GM12874 (cell line): Measurements from ENCODE around the gene DOCK2.

Source experiments
- CTCF ChIP-seq: IDR thresholded peaks from 2 replicates; pipeline ENCODE4 v1.5.1; 2011; ENCODE audit warnings: low read depth, mild to moderate bottlenecking, control low read depth, low read length, moderate library complexity; ENCODE audit not compliant: insufficient read depth

Gene DOCK2

GRCh38 chr5:170109059-170110031 is 472.3 kb downstream of the DOCK2 start:
- no peak for TF ChIP-seq CTCF

GRCh38 chr5:170110403-170111087 is 473.5 kb downstream of the DOCK2 start:
- TF ChIP-seq CTCF, result no peak

GRCh38 chr5:170111088-170111785 is 474.2 kb downstream of the DOCK2 start:
- no peak for TF ChIP-seq CTCF

- TF ChIP-seq CTCF, result no peak
These were observed 475.9 kb downstream of the DOCK2 start for GRCh38 chr5:170112876-170113521.

- TF ChIP-seq CTCF, result no peak
These were observed 476.4 kb downstream of the DOCK2 start for GRCh38 chr5:170113522-170113900.

GRCh38 chr5:170114271-170114670 is 477.2 kb downstream of the DOCK2 start:
- no peak for TF ChIP-seq CTCF
